Stimulated activated CD4-positive, alpha-beta T cell treated with anti-CD3 and anti-CD28 coated beads, TNF-alpha, amount 100 ng/mL, for 24 hours (primary cell): ENCODE results near the gene MAP6.

Experiments used
- DNase-seq, 3 experiments: peaks; one replicate each; pipeline ENCODE4 v3.0.0-alpha.2; 2020; ENCODE audit warnings: low read depth in 3 of 3

The MAP6 gene

DNA sequence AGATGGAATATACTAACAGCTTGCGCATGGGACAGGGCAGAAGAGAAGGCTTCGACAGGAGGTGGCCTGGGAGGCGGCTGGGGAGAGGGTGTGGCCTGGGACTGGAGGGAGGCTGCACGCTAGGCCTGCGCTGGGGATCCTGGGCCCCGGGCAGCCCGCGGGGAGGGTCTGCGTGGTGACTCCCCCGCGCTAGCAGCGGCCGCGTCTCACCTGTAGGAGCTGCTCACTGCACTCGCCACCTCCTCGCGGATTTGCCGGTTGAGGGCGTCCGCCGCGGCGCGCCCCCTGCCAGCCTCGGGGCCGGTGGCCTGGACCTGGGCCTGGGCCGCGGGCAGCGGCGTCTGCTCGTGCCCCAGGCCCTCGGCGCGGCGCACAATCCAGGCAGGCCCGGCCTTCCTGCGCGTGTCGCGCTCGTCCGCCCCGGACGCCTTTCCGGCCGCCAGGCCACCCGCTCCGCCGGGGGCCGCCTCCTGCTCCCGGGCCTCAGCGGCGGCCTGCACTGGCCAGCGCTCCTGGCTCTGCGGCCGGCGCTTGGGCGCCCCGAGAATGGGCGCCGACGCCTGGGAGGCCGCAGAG lies 1.5 kb downstream of the MAP6 start:
- DNase-seq = peak in 1 of 3 experiments; percentile 9

DNA sequence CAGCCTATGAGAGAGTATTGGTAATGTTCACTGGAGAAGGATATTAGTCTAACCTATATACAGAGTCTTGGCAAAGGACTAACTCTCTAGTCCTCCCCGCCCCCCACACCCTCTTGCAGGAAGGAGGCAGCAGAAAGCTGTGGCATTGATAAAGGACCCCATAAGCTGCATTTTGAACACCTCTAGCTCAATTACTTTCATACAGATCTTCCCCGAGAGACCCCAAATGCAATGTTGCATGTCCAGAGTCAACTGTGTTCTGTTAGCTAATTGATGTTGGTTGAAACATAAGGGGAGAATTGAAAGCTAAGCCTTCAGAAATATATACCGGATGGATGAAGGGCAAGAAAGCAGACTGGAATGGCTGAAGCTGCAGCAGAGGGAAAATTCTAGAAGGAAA lies 2.8 kb downstream of the MAP6 start:
- no peak for DNase-seq

DNA sequence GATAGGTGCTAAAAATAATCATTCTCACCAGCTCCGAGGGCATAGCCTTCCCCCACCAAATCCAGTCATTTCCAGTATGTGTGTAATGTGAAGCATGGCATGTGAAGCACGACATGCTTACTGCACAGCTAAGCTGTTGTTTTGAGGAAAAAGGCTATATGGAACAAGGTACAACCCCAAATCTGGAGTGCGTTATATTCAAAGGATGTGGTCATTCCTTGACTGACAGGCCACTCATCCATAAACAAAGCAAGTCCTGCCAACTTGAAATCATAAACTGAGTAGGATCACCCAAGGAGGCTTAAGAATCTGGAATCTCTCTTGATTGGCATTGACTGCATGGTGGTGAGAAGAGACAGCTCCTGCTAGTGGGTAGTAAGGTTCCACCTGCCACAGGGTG lies 3.7 kb downstream of the MAP6 start:
- no peak for DNase-seq

DNA sequence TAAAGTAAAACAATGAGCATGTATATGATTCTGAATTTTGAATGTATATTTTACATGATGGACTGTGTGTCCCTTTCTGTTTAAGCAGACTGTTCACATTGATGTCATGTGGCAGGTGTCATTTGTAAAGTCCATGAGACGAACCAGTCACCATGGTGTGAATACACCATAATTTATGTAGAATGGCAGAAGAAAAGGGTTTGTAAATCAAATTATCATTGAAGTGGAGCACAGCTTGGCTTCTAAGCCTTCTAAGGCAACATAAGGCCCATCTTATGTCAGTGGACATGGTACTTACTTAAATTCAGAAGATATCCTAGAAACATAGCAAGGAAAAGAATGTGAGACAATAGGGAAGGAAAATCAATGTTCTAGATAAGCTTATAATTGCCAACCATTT lies 4.4 kb downstream of the MAP6 start:
- DNase-seq = no peak

DNA sequence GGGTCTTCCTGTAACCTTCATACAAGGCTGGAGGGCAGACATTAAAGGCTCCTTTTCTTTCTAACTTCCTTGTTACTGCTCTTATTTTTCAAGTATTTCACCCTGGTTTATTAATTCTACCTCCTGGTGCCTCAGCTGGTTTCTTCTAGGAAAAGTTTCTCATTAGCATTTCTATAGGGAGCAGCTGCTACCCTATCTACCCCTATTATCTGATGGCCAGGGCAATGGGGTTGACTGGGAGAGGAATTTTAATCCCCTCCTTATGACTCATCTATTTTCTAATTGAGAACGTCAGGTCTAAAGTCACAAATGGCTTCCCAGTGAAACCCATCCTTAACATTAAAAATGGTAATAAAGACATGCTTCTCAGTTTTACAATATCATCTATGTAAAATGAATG lies 5.0 kb downstream of the MAP6 start:
- no peak for DNase-seq

DNA sequence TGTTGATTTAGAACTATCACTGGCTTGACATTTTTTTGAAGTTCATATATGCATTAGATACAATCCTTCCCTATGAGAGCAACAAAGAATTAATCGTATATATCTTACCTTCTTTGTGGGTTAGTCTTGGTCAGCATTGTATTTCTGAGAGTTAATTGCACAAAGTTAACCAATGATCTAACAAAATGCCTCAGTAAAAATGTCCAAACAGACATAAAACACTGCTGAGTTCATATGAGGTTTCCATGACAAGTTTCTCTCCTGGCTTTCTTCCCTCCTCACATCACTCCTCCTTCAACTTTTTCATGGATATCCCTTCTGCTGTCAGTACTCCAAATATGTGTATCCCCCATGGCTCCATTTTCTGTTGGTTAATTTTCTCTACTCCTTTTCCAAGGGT lies 9.0 kb downstream of the MAP6 start:
- DNase-seq = no peak

DNA sequence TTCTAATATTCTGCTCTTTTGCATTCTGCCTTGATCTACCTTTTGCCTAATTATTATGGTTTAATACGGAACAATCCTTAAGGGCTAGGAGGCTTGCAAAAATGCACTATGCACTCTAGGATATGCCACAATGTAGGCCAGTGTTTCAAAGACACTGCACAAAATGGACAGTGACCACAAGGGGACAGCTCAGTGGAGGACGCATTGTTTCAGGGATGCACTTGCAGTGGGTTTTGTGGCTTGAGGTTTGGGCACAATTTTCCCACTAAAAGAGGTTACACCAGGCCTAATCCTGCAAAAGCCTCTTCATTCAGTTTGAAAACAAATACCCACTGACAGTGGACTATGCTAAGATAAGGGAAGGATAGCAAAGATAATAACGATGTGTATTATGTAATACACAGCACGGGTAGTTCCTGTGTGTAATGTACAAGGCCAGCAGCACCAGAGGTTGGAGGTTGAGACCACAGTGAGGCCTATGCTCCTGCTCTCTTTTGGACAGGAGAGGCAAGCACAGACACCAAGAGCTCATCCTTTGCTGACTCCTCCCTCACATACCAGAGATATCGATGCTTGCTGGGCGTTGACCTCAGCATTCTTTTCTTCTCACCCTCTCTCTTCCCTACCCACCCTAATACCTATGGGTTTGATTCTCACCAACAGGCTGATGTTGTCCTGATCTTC lies 12.7 kb downstream of the MAP6 start:
- DNase-seq = no peak

DNA sequence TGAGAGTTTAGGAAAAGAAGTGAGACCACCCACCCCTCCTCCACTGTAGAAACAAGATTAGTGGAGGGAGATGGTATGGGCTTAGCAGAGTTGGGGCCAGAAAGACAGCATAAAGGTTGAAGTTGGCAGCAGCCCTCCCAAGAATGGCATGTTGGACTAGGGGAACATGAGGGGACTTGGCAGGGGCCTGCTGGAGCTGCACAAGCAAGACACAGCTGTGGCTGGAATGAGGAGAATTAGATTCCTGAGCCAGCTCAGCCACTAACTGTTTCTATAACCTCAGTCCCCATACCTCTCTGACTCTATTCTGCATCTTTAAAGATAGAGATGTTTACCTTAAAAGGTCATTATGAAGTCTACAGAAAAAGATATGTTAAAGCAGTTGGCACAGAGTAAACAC lies 13.2 kb downstream of the MAP6 start:
- DNase-seq = no peak

DNA sequence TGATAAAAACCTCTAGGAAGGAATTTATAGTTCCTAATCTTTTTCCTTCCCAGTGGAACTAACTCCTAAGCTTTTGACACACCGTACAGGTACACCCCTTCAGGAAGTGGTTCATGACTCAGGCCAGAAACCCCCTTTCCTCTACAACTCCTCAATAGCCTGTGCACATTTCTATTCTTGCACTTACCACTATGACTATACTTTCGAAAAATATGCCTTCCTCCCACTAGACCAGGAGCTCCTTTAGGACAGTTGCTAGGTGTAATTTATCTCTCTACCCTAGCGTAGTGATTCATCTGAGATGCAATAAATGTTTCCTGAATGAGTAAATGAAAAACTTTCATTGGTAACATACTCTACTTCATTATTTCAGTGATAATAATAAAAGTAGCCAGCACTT lies 14.5 kb downstream of the MAP6 start:
- no peak for DNase-seq

DNA sequence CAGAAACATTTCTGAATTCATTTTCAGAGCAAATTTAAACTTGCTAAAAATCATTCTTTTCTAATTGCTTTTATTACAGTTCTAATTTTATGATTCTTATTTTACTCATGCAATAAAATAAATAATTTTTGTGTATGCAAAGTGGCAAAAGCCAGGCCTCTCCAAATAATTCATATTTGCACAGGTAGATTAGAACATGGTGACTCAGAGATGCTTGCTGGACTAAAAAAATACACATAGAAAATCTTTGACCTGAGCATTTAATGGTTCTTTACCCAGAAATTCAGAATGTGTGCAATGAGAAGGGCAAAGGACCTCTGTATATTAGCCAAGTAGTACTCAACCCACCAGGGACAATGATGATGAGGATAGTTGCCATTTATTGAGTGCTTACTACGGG lies 15.3 kb downstream of the MAP6 start:
- DNase-seq = no peak

DNA sequence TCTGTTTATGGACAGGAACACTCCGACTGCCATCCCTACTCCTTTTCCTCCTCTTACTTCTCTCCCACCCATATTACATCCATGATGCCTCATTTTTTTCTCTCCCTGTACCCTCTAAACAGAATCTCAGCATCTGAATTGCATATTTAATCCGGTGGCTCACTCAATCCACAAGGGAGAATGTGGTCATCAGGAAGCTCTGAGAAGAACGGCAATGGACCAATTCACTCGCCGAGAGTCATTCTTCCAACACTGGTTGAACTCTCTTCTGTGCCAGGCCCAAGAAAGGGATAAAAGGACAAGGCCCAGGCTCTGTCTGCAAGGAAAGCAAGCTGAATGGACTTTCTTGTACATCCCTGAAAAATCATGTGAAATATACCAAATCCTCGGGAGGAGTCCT lies 15.9 kb downstream of the MAP6 start:
- no peak for DNase-seq

DNA sequence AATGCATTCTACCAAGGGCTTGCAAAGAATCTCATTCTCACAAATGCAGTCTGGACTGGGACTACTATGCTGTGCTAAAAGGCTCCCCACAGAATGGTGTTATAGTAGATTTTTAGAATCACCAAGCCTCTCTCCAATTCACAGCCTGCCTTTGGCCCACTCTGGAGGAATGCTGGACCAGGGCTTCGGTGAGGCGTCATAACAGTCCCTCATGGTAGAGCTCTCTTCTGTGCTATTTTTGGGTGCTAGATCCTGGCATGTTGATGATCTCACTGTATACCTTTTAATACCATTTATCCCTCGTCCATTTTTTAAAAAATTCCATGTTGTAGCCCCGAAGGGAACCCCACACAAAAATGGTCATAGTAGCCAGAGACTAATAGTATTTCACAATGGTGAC lies 17.6 kb downstream of the MAP6 start:
- no peak for DNase-seq

DNA sequence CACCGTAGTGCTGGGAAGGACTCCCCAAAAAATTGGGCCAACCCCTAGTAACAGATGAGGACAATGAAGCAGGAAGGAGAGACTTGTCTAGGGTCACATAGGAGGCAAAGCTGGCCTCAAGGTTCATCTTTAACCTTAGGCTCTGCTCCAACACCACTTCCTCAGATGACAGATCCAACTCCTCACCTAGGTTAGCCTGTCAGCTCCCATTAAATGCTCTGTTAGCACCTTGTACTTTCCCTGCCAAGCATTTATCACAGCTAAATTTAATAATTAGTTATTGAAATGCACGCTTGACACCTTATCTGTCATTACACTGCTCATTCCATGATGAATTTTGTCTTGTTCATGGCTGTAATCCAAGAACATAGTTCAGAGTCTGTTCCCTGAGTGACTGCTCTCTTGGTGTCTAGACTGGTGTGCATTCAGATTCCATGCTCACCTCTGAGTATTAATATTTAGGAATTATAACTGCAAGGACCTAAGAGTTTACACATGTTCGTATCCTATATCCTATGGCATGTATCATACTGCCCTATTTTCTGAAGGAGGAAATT lies 18.6 kb downstream of the MAP6 start:
- no peak for DNase-seq

DNA sequence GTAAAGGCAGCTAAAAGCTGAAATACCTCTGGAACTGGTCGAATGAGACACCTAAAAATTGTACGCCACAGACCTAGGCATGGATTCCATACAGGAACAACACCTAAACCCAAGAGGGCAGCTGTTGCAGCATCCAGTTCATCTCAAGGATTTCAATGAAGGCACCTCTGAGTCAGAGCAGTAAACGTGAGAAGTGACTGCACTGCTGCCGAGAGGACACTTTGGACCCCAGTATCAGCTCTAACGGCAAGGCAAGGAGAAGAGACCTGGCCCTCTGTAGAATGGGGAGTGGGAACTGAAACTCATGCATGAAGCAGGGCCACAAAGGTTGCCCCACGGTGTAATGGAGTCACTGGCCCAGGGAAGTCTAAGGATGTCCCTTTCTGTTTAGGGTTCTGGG lies 23.9 kb downstream of the MAP6 start:
- DNase-seq = no peak

DNA sequence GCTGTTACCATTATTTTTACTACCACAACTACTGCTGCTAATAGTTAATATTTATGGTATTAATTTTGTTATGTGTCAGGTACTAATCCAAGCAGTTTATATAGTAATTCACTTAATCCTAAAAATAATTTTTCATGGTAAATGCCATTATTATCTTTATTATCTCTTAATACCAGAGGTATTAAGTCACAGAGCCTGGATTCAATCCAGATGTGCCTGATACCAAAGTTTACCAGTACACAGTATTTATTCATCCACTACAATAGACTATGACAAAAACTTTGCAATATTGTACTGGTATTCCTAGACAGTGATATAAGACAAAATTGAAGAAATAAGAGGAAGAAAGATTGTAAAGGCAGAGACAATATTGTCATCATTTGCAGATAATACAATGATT lies 24.5 kb downstream of the MAP6 start:
- DNase-seq = no peak

DNA sequence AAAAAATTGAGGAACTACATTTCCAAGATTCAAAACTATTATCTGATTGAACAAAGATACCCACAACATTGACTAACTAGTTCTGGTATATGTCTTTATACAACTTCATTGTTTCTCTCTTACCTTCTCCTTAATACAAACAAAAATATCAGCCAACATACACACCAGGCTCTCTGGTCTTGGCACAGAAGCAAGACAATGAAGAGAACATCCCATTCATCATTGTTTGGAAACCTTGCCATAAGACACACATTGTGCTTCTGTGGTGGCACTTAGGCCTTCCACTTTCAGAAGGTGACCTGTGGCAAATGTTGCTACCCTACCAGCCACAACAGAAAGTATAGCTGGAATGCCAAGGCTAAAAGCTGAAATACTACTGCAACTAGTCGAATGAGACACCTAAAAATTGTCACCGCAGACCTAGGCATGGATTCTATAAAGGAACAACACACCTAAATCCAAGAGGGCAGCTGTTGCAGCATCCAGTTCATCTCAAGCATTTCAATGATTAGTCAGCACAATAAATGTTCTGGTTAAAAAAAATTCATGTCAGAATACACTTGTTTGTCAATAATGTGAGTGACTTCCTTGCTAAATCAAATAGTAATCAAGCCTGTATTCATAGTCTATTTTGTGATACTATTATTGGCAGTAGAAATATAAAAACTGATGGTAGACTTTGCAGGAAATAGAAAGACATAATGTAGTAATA lies 26.3 kb downstream of the MAP6 start:
- no peak for DNase-seq

DNA sequence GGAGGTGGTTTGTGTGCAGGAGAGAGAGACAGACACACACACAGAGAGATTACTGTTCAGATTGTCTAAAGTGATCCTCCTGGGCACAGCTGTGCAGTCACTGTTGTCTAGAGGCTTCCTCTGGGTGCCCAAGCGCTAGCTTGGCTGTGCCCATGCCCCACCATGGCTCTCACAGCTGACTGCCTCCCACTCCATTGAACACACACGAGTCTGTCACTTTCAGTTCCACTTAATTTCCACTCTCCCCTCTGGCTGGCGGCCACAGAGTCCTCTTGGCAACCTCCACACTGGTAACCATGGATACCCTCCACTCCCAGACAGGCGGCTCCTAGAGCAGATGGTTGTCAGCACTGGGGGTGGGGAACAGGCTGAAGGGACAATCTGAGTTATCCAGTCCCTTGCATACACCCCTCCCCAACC lies 29.1 kb downstream of the MAP6 start:
- DNase-seq = no peak

DNA sequence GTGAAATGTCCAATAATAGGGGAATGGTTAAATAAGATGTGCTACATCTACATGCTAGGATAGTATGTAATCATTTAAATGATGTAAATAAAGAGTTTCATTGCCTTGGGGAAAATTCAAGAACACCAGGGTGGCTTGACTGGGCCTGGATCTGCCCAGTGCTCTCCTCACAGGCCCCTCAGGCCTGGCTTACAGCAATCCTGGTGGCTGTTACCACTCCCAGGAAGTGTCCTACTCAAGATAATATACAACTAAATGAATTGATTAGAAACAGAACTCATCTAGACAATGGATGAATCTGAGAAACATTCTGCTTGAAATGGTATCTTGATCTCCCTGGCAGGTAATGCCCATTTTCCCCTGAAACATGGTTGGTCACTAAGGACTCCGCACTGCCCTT lies 30.8 kb downstream of the MAP6 start:
- no peak for DNase-seq

DNA sequence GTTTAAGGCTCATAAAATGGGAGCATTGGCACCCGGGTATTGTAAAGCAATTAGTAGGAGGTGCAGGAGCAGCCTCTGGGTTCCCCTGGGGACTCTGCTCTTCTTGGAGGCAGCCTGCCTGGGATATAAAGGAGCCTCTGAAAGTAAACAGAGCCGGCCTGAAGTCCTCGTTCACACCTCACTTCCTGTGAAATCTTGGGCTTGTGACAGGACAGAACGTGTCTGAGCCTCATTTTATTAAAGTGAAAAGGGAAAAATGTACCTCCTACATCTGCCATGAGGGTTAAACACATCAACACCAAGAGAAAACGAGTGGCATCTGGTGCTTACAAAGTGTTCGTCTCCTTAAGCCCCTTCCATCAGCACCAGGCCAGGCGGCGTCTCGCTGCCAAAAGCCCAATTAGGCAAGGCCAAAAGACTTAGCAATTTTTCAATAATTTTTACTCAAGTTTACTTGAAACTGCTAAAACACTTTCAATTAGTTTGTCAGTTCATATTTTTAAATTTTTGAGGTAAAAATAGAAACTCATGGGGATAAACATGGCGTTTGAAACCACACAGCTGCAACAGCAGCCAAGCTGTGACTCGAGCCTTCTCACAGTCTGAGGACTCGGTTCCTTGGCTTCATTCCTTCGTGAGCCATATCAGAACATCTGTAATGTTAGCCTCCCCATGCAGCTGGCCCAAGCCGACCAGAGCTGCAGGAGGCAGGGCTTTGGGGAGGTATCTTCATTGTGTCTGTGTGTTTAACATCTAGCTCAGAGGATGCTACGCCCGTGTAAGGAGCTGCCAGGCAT lies 33.6 kb downstream of the MAP6 start:
- no peak for DNase-seq

DNA sequence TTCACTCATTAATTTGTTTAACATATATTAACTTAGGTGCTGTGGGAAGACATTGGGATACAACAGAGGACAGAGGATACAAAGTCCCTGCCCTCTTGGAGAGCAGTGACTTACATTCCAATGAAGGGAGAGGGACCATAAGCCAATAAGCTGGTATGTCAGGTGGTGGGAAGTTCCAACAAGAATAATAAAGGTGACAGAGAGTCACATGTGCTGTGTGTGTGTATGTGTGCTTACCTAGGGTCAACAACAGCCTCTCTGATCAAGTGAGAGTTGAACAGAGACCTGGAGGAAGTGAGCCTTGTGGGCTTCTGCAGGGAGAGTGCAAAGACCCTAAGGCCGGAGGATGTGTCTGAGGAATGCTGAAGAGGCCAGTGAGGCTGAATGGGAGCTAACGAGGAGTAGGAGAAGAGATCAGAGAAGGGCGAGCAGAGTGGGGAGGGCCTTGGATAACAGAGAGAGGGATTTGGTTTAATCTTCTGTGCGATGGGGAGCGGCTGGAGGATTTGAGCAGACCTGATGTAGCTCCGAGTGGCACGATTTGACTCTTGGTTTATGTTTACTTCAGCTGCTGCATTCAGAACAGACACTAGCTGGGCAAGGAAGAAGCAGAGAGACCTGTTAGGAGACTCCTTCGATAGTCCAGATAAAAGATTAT lies 35.3 kb downstream of the MAP6 start:
- no peak for DNase-seq

DNA sequence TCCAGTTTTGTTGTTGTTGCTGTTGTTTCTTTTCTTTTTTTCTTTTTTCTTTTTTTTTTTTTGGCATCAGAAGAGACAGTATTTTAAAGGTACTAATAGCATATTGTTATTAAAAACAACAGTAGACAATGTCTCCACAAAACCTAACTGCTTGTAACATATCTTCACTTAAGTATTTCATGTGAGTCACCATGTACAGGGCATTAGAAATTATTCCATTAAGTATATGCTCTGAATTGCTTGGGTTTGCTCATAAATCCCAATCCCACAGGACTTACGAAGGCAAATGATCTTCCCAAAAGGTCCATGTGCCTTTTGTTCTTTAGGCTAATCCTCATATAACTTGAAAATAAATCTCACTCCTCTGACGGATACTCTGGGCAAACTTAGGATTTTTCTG lies 35.9 kb downstream of the MAP6 start:
- no peak for DNase-seq

DNA sequence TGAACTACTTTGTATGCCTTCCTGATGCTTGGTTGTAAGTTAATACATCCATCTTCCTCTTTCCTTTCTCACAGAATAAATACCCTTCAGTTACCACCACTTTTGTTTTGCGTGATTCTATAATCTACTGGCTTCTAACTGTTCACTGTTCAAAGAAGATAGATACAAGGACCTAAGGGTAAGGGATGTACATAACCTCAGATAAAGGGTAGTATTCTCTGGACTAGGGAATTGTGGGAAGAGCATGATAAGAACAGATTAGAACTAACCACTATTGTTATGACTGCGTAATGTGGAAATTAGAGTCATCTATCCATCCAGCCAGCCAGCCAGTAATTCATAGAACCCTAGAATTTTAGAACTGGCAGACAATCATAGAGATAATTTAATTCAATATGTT lies 36.4 kb downstream of the MAP6 start:
- no peak for DNase-seq
